ENCODE data around the gene LIN37. TPM values are rescaled to one million over a fixed set of nuclear protein-coding genes. Genes with fewer than 3 reads are reported as not detected.

LIN37 gene
- total RNA-seq, 1 donor from 2014 or later = 6.2 TPM

DNA sequence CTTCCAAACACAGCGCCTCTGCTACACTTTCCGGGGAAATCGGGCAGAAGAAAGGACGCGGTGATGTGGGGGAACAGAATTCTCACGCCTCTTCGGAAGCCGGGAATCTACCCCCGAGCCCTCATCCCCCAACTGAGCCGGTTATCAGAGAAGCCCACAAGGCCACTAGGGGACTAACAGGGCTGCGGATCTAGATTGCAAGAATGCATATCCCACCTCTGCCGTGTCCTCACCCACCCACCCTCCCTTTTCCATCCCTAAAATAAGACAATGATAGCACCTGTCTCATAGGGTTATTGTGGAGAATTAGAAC lies 7.2 kb upstream of the LIN37 start:
- TF ChIP-seq, protein P1, sequence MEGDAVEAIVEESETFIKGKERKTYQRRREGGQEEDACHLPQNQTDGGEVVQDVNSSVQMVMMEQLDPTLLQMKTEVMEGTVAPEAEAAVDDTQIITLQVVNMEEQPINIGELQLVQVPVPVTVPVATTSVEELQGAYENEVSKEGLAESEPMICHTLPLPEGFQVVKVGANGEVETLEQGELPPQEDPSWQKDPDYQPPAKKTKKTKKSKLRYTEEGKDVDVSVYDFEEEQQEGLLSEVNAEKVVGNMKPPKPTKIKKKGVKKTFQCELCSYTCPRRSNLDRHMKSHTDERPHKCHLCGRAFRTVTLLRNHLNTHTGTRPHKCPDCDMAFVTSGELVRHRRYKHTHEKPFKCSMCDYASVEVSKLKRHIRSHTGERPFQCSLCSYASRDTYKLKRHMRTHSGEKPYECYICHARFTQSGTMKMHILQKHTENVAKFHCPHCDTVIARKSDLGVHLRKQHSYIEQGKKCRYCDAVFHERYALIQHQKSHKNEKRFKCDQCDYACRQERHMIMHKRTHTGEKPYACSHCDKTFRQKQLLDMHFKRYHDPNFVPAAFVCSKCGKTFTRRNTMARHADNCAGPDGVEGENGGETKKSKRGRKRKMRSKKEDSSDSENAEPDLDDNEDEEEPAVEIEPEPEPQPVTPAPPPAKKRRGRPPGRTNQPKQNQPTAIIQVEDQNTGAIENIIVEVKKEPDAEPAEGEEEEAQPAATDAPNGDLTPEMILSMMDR (IDR thresholded peaks at IDR 0.05; ENCODE audit: borderline replicate concordance) = no peak
- DNase-seq = no peak
- intact Hi-C loops (cut with micrococcal nuclease) = no loop called here
- peaks cover 42% of the 10 kb centered on the region for H3K36me3 ChIP-seq
- peaks cover 45% of the 10 kb centered on the region for H3K4me1 ChIP-seq
- no peaks in the 10 kb centered on the region for H3K27me3 ChIP-seq (ENCODE audit: low read depth)
- no peaks in the 10 kb centered on the region for H3K9me3 ChIP-seq (replicated peaks)
- peak overlapping the region; percentile 82 for H3K4me3 ChIP-seq
- peak overlapping the region; percentile 89 for H3K27ac ChIP-seq (replicated peaks)

DNA sequence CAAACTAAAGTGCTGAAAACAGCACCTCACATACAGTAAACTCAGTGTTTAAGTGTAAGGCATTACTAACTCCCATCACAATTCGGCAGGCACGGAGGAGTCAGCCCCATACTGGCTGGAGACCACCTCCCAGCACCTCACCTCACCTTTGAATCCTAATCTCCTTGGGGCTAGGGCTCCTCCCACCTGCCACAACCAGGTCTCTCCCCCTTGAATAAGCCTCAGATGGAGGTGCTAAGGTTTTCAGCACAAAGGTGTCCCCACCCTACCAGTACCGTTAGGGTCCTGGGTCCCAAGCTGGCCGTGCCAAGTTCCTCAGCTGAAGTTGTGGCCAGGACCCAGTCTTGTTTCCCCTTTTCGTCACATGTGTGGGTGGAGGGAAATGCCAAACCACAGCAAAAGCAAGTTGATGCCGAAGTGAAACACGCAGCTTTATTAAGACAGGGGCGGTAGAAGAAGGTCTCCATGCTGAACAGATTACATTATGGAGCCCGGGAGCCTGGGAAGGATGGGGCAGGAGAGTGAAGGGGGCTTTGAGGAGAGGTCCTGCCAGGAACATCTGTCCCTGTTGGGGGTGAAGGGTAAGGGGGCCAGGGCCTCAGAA lies 6.2 kb upstream of the LIN37 start, which contains the start of gene IGFLR1:
Gene IGFLR1, minus strand, starts transcription at position 332 of the 604 bp plus-strand sequence. CDS start 1,272 bp downstream, outside the sequence.
- no peak for DNase-seq
- TF ChIP-seq, protein P1 (IDR thresholded peaks at IDR 0.05; ENCODE audit: borderline replicate concordance) = no peak
- Histone ChIP-seq H3K4me3 (peak within 1 kb of the TSS; percentile 82), H3K9me3 (replicated peaks) (no peaks in the 10 kb centered on the region), H3K27me3 (ENCODE audit: low read depth) (no peaks in the 10 kb centered on the region), H3K36me3 (peaks cover 31% of the 10 kb centered on the region), H3K27ac (replicated peaks) (peak within 1 kb of the TSS; percentile 89), H3K4me1 (peaks cover 54% of the 10 kb centered on the region)
- intact Hi-C loops (cut with micrococcal nuclease) = no loop called here

DNA sequence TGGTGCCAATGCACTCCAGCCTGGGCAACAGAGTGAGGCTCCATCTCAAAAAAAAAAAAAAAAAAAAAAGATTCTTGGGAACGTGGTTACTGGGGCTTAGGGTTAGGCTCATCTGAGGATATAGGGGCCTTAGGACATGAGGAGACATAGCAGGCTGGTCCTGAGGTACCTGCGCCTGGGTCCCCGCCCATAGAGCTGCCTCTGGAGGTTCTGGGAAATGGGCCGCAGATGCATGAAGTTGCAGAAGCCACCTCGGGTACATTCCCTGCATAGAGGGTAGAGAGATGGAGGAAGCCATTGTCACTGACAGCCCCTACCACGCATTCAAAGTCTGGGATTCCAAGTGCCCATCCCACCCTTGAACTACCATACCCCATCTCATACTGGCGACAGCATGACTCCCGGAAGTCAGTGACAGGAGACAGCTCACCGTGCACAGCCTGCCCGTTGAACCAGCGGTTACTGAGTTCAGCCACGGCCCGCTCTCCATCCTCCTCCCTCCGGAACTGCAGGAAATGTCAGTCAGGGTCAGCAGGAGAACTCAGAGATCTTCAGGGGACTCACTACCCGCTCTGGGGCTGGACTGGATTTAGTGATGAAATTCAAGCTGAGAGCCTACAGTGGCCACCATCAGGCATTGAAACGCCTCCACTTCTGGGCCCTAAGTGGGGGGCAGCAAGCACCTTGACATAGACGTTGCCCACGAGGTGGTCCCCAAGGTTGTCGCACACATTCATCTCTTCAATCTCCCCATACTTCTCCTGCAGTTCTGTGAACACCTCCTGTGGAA lies 4.5 kb upstream of the LIN37 start:
- peak overlapping the region; percentile 87 for H3K4me3 ChIP-seq
- intact Hi-C loops (cut with micrococcal nuclease) = no loop called here

DNA sequence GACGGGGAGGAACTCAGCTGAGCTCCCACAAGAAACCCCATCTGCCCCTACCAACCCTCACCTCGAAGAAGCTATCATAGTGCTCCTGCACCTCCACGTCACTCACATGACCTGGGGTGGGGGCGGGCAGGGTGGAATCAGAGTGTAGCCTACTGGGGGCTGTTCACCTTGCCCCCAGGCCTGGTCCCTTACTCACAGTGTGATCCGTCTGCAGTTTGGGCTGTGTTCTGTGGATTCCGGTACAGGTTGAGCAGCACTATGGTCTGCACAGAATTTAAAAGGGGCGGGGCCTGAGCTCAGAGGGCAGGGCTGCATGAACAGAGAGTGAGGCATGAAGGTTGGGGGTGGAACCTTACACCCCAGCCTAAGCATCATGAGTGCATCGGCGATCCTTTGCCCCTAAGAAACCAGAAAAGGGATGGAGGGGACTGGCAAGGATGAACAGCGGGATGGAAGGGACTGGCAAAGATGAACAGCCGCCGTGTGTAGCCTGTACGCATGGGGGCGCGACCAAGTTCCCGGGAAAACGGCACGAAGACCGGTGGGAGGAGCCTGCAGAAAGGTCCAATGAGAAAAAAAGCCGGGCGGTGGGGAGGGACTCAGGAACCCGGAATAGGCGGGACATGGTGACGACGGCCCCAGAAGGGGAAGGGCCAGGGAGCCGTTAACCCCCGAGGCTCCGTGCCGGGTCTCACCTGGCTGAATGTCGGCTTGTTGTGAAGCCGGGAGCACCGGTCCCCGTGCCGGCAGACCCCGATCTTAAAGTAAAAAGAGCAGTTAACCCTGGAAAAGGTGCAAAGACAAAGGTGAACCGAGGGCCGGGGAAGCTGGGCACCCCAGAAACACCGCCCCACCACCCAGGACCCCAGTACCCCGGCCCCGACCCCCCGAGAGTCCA lies 3.7 kb upstream of the LIN37 start:
- Histone ChIP-seq H3K27ac (replicated peaks) (peak overlapping the region; percentile 100), H3K9me3 (replicated peaks) (no peaks in the 10 kb centered on the region), H3K4me3 (peak overlapping the region; percentile 87), H3K36me3 (peaks cover 12% of the 10 kb centered on the region), H3K4me1 (peaks cover 69% of the 10 kb centered on the region), H3K27me3 (ENCODE audit: low read depth) (no peaks in the 10 kb centered on the region)
- TF ChIP-seq, protein P1 (IDR thresholded peaks at IDR 0.05; ENCODE audit: borderline replicate concordance) = peak; percentile 52
- intact Hi-C loops (cut with micrococcal nuclease) = no loop called here
- peak; percentile 95 for DNase-seq

More for the DNA sequence above, 4.5 kb upstream of the LIN37 start:
- Histone ChIP-seq H3K27me3 (ENCODE audit: low read depth) (no peaks in the 10 kb centered on the region), H3K27ac (replicated peaks) (peak overlapping the region; percentile 100), H3K9me3 (replicated peaks) (no peaks in the 10 kb centered on the region), H3K4me1 (peaks cover 67% of the 10 kb centered on the region), H3K36me3 (peaks cover 15% of the 10 kb centered on the region)
- TF ChIP-seq, protein P1 (IDR thresholded peaks at IDR 0.05; ENCODE audit: borderline replicate concordance) = no peak
- DNase-seq = no peak
